MM.1S (cell line): Measurements from ENCODE around the gene GABBR1.

Source experiments
- EZH2 ChIP-seq: fragments of 300-600 bp; sonication (generic); optimal IDR thresholded peaks from 2 replicates; pipeline ENCODE3; 2017; ENCODE audit warnings: low read depth, mild to moderate bottlenecking, antibody characterized with exemption, low read length, mixed read lengths
- EZH2phosphoT487 ChIP-seq: fragments of 300-600 bp; sonication (generic); IDR thresholded peaks from 2 replicates; pipeline ENCODE4 v1.6.1; 2018; ENCODE audit warnings: antibody characterized with exemption, low read length
- TF ChIP-seq, protein P1 (sequence below): fragments of 300-600 bp; sonication (generic); IDR thresholded peaks from 2 replicates; pipeline ENCODE4 v1.5.1; 2016; ENCODE audit warnings: antibody characterized with exemption, low read length, mixed read lengths

DNA sequence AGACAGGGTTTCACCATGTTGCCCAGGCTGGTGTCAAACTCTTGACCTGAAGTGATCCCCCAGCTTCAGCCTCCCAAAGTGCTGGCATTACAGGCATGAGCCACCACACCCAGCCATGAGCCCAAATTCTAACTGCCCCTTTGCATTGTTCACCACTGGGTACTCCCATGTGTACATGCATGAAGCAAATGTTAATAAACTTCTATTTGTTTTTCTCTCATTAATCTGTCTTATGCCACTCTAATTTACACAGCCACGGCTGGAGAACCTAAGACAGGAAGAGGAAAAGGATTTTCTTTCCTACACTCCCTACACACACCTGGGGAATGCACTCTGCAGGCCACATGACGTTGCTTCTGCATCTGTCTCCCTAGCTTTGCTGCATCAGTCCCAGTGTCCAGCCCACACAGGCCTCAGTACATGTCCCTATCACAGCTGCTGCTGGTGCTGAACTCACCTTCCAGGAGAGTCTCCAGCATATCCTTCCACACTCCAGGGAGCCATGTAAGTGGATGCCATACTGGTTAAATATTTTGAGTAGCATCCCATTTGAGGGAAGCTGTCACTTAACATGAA lies 34.7 kb downstream of the GABBR1 start:
- TF ChIP-seq, protein P1, sequence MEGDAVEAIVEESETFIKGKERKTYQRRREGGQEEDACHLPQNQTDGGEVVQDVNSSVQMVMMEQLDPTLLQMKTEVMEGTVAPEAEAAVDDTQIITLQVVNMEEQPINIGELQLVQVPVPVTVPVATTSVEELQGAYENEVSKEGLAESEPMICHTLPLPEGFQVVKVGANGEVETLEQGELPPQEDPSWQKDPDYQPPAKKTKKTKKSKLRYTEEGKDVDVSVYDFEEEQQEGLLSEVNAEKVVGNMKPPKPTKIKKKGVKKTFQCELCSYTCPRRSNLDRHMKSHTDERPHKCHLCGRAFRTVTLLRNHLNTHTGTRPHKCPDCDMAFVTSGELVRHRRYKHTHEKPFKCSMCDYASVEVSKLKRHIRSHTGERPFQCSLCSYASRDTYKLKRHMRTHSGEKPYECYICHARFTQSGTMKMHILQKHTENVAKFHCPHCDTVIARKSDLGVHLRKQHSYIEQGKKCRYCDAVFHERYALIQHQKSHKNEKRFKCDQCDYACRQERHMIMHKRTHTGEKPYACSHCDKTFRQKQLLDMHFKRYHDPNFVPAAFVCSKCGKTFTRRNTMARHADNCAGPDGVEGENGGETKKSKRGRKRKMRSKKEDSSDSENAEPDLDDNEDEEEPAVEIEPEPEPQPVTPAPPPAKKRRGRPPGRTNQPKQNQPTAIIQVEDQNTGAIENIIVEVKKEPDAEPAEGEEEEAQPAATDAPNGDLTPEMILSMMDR: no peak
- no peak for TF ChIP-seq EZH2
- no peak for TF ChIP-seq EZH2phosphoT487
